ENCODE results near the gene SPTBN1. TPM values are rescaled to one million over a fixed set of nuclear protein-coding genes. Genes with fewer than 3 reads are reported as not detected.
A peak's percentile ranks its signal among the peaks of the same experiment; 100 is the strongest.
"Not testable (repeated sequence)": the region's sequence is repeated elsewhere in the genome, so short reads cannot be mapped to it uniquely, and the experiment has no call there.

The SPTBN1 gene
- total and polyA plus RNA-seq, 5 donors: 141 to 348 (median 331) TPM

DNA sequence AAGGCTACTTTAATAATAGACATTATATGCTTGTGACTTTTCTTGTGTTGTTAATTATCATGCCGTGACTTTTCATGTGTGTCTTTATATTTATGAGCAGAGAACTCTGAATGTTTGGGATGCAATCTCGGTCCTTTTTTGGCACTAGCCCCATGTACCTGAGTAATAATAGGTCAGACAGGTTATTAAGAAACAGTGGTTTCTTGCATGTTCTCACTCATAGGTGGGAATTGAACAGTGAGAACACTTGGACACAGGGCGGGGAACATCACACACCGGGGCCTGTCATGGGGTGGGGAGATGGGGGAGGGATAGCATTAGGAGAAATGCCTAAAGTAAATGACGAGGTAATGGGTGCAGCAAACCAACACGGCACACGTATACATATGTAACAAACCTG is 61.9 kb downstream of the SPTBN1 start:
- peaks cover 16% of the 10 kb centered on the region for H3K4me1 ChIP-seq (ENCODE audit: control insufficient read depth, insufficient read depth, low read length)
- DNase-seq; H3K27ac ChIP-seq (ENCODE audit: low read length); H3K4me3 ChIP-seq (ENCODE audit: low read length); intact Hi-C loops (cut with DNase I); H3K9me3 ChIP-seq (ENCODE audit: control insufficient read depth, low read length); H3K27me3 ChIP-seq (ENCODE audit: control insufficient read depth, insufficient read depth); ATAC-seq: not testable (repeated sequence)
- WGBS: 66% methylated on average over 7 of the region's 7 CpGs

DNA sequence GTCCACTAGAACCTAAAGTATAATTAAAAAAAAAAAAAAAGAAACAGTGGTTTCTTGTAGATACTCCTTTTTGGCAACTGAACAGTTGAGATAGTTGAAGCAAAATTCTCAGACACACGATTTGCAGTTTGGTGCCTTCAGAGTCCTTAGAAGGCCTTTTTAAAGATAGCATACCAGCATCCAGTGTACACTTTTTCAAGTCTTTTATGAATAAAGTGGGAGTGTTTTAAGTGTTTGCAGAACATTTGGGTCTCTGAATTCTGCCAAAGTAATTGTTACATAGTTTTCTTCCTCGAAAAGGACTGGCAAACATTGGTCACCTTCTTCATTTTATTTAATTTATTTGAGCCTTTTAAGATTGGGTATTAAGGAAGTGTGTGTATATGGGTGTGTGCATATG is 62.3 kb downstream of the SPTBN1 start:
- Histone ChIP-seq H3K27ac (ENCODE audit: low read length) (no peak overlapping the region), H3K27me3 (ENCODE audit: control insufficient read depth, insufficient read depth) (no peaks in the 10 kb centered on the region), H3K4me1 (ENCODE audit: control insufficient read depth, insufficient read depth, low read length) (peaks cover 16% of the 10 kb centered on the region), H3K9me3 (ENCODE audit: control insufficient read depth, low read length) (no peaks in the 10 kb centered on the region), H3K4me3 (ENCODE audit: low read length) (no peak overlapping the region)
- no peak for ATAC-seq
- DNase-seq: no peak
- intact Hi-C loops (cut with DNase I): no loop called here
- WGBS: 30% methylated on average over 2 of the region's 2 CpGs

DNA sequence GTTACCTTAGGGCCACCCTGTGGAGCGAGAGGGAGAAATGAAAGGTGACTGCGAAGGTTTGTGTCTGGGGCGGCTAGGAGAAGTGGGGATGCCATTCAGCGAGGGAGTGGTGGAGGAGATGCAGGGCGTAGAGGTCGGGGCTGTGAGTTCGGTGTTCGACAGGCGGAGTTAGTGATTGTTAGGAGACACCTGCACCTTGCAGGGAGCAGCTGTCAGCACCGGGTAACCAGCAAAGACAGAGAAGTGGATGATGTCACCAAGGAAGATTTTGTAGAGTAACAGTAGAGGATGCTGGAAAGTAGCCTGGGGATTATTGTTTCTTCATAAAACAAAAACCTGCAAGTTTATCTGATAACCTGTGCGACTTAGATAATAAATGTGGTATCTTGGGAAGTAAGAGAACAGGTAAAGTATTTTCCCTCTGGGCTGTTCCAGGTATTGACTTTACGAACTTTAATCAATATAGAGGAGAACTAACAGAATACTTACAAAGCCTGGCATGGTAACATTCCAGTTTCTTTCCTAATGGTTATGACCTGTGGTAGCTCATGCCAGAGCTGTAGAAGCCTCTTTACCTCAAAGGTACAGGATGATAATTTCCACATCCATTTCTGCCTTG is 63.8 kb downstream of the SPTBN1 start:
- peaks cover 22% of the 10 kb centered on the region for H3K4me1 ChIP-seq (ENCODE audit: control insufficient read depth, insufficient read depth, low read length)
- DNase-seq (no peak), ATAC-seq (no peak)
- H3K9me3 ChIP-seq (ENCODE audit: control insufficient read depth, low read length): no peaks in the 10 kb centered on the region
- 73% methylated on average over 12 of the region's 12 CpGs for WGBS
- no peaks in the 10 kb centered on the region for H3K27me3 ChIP-seq (ENCODE audit: control insufficient read depth, insufficient read depth)
- intact Hi-C loops (cut with DNase I): loop anchor here (2.0 to 10.0 kb wide), 4 partner anchors 89 to 185 kb away; no protein-coding TSS in a partner anchor
- no peak overlapping the region for H3K4me3 ChIP-seq (ENCODE audit: low read length)
- H3K27ac ChIP-seq (ENCODE audit: low read length): no peak overlapping the region

DNA sequence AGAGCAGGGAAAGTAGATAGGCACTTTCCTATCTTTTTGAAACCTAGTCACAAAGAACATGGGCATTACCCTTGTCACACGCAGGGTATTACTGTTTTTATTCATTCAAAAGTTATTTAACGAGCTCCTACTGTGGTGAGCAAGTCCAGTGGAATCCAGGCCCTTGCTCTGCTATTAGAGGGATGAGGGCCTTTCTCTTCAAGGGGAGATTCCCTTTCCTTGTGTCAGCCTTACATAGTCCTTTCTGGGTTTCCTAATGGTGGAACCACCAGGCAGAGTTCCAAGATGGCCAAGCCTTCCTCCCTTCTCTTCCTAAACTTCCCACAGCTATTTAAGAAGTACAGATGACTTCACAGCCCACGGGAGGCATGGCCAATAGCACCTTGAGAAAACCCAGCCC is 64.6 kb downstream of the SPTBN1 start:
- ATAC-seq (no peak), DNase-seq (no peak)
- Histone ChIP-seq H3K27ac (ENCODE audit: low read length) (no peak overlapping the region), H3K9me3 (ENCODE audit: control insufficient read depth, low read length) (no peaks in the 10 kb centered on the region), H3K4me1 (ENCODE audit: control insufficient read depth, insufficient read depth, low read length) (peaks cover 20% of the 10 kb centered on the region), H3K4me3 (ENCODE audit: low read length) (no peak overlapping the region), H3K27me3 (ENCODE audit: control insufficient read depth, insufficient read depth) (no peaks in the 10 kb centered on the region)
- WGBS: 65% methylated on average over 3 of the region's 3 CpGs
- intact Hi-C loops (cut with DNase I): loop anchor here (2.0 to 10.0 kb wide), 4 partner anchors 88 to 184 kb away; no protein-coding TSS in a partner anchor

DNA sequence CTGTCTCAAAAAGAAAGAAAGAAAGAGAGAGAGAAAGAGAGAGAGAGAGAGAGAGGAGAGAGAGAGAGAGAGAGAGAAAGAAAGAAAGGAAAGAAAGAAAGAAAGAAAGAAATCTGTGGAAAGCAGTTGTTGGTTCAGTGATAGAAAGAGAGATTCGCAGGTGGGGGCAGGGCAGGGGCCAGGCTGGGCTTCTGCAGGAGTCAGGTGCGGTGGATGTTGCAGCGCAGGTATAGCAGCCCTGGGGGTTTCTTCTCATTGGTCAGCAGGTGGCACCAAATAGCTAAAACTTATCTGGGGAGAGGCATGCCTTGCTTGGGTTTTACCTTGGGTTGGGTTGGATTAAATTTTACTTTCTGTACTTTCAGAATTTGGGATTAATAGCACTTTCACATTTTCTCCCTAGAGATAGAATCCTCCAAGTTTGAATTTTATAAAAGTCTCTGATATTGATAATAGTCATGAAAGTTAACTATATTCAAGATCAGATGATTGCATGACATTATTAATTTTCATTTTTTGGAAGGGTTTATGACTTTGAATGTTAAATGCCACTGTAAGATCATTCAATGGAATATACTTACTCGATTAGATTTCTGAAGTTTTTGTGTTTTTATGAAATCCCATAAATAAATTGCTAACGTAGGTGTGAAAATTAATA is 66.6 kb downstream of the SPTBN1 start:
- no peak for DNase-seq
- no peak overlapping the region for H3K27ac ChIP-seq (ENCODE audit: low read length)

DNA sequence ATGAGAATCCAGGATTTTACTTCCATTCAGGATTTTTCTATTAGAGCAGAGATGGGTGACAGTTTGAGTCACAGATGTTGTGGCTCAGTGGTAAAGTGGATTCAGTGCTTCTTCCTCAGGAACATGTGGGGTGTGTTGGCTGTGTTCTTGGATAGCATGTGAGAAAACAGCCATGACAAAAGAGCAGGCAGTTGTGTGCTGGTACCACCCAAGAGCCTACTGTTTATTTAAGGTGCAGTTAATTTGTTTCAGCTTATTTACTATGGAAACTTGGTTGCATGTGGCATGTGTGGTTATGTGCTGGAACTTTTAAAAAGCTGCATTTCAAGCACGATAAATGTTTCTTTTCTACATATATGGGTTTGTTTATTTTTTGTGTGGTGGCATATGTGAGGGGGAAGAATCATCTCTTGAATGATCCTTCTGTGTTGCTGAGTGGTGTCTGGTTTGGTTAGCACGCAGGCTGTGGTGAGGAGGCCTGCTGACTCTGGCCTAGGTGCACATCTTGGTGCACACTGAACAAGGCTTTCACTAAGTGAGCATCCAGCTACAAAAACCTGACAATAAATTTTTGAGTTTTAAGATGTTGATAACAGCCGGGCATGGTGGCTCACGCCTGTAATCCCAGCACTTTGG is 67.3 kb downstream of the SPTBN1 start:
- DNase-seq (no peak), ATAC-seq (no peak)
- Histone ChIP-seq H3K4me3 (ENCODE audit: low read length) (no peak overlapping the region), H3K4me1 (ENCODE audit: control insufficient read depth, insufficient read depth, low read length) (peaks cover 24% of the 10 kb centered on the region), H3K27me3 (ENCODE audit: control insufficient read depth, insufficient read depth) (no peaks in the 10 kb centered on the region), H3K9me3 (ENCODE audit: control insufficient read depth, low read length) (no peaks in the 10 kb centered on the region), H3K27ac (ENCODE audit: low read length) (peak overlapping the region; percentile 27)
- intact Hi-C loops (cut with DNase I): loop anchor here in 3 of 4 donors (10.0 kb wide), 3 partner anchors 111 to 181 kb away; no protein-coding TSS in a partner anchor
- 82% methylated on average over 4 of the region's 4 CpGs for WGBS

More for the DNA sequence above, 66.6 kb downstream of the SPTBN1 start:
- intact Hi-C loops (cut with DNase I): loop anchor here in 3 of 4 donors (10.0 kb wide), 3 partner anchors 112 to 182 kb away; no protein-coding TSS in a partner anchor
- 45% methylated on average over 5 of the region's 5 CpGs for WGBS
- Histone ChIP-seq H3K27me3 (ENCODE audit: control insufficient read depth, insufficient read depth) (no peaks in the 10 kb centered on the region), H3K4me3 (ENCODE audit: low read length) (no peak overlapping the region), H3K9me3 (ENCODE audit: control insufficient read depth, low read length) (no peaks in the 10 kb centered on the region), H3K4me1 (ENCODE audit: control insufficient read depth, insufficient read depth, low read length) (peaks cover 24% of the 10 kb centered on the region)
- peak in 1 of 2 donors; percentile 51 for ATAC-seq

DNA sequence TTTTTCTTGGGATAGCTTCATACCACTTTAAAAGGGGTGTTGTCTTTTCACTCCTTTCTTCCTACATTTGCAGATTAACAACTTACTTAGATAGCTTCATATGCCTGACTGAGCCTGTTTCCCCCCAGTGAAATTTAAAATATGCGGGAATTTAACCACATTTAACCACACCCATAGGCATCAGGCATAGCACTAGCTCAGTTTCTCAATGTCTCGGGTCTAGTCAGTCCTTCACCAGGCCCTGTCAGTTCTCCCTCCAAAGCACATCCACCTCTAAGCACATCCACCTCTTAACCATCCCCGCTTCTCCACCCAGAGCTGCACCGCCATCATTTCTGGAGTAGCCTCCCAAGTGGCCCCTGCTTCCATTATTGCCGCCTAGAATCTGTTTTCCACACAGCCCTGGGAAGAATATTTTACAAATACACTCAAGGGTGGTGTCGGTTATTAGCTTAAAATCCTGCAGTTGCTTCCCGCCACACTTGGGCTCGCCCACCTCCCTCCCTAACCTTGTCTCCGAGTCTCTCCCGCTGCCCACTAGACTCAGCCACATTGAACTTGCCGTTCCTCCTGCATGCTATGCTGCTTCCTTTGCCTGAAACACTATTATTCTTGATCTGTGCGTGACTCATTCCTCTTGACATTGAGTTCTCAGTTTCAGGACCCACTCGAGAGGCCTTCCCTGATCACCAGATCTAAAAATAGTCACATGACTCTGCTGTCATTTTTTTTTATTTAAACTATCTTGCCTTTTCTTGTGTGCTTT is 68.3 kb downstream of the SPTBN1 start:
- peak; percentile 54 to 82 for ATAC-seq
- Histone ChIP-seq H3K9me3 (ENCODE audit: control insufficient read depth, low read length) (no peaks in the 10 kb centered on the region), H3K27me3 (ENCODE audit: control insufficient read depth, insufficient read depth) (no peaks in the 10 kb centered on the region), H3K4me1 (ENCODE audit: control insufficient read depth, insufficient read depth, low read length) (peaks cover 22% of the 10 kb centered on the region), H3K27ac (ENCODE audit: low read length) (peak overlapping the region; percentile 79), H3K4me3 (ENCODE audit: low read length) (no peak overlapping the region)
- no peak for DNase-seq
- WGBS: 52% methylated on average over 13 of the region's 13 CpGs
- intact Hi-C loops (cut with DNase I): loop anchor here in 3 of 4 donors (10.0 kb wide), 3 partner anchors 110 to 180 kb away; no protein-coding TSS in a partner anchor

DNA sequence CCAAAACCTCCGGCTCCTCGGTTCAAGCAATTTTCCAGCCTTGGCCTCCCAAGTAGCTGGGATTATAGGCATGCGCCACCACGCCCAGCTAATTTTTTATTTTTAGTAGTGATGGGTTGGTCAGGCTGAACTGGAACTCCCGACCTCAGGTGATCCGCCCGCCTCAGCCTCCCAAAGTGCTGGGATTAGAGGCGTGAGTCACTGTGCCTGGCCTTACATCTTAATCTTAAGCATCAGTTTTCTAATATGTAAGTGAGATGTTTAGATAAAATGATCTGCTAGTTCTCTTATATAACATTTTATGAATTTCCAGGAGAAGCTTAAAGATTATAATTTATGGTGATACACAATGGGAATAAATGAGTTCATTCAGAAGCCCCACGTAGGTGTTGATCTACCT is 69.2 kb downstream of the SPTBN1 start:
- ATAC-seq (no peak), DNase-seq (no peak)
- Histone ChIP-seq H3K4me3 (ENCODE audit: low read length) (no peak overlapping the region), H3K4me1 (ENCODE audit: control insufficient read depth, insufficient read depth, low read length) (peaks cover 19% of the 10 kb centered on the region), H3K27ac (ENCODE audit: low read length) (peak overlapping the region; percentile 7), H3K9me3 (ENCODE audit: control insufficient read depth, low read length) (no peaks in the 10 kb centered on the region), H3K27me3 (ENCODE audit: control insufficient read depth, insufficient read depth) (no peaks in the 10 kb centered on the region)
- 91% methylated on average over 9 of the region's 9 CpGs for WGBS
- intact Hi-C loops (cut with DNase I): loop anchor here in 3 of 4 donors (10.0 kb wide), 3 partner anchors 109 to 179 kb away; no protein-coding TSS in a partner anchor

DNA sequence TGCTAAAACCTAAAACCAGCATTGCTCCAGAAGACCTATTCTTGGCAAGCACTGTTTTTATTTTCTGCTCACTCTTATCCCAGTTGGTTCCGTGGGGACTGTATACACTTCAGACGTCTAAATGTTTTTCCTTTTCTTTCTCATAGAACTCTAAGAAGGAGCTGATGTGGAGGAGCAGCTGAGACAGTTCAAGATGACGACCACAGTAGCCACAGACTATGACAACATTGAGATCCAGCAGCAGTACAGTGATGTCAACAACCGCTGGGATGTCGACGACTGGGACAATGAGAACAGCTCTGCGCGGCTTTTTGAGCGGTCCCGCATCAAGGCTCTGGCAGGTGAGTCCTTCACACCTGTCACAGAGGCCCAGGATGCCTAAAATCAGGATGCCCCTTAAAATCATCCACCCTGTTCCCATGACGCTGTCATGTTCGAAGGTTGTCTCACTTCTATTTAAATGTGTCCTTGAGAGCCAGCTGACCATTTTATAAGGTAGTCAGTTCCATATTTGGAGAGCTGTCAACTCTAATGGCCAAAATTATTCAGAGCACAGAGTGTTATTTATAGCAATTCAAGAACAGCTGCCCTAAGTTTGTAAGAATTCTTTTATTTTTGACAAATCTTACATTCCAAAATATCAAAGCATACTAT is 70.2 kb downstream of the SPTBN1 start:
- no peak for DNase-seq
- Histone ChIP-seq H3K27me3 (ENCODE audit: control insufficient read depth, insufficient read depth) (no peaks in the 10 kb centered on the region), H3K4me1 (ENCODE audit: control insufficient read depth, insufficient read depth, low read length) (peaks cover 14% of the 10 kb centered on the region), H3K27ac (ENCODE audit: low read length) (peak overlapping the region; percentile 87), H3K9me3 (ENCODE audit: control insufficient read depth, low read length) (no peaks in the 10 kb centered on the region), H3K4me3 (ENCODE audit: low read length) (no peak overlapping the region)
- no peak for ATAC-seq
- intact Hi-C loops (cut with DNase I): loop anchor here in 3 of 4 donors (10.0 kb wide), 3 partner anchors 108 to 178 kb away; no protein-coding TSS in a partner anchor
- 60% methylated on average over 12 of the region's 12 CpGs for WGBS

DNA sequence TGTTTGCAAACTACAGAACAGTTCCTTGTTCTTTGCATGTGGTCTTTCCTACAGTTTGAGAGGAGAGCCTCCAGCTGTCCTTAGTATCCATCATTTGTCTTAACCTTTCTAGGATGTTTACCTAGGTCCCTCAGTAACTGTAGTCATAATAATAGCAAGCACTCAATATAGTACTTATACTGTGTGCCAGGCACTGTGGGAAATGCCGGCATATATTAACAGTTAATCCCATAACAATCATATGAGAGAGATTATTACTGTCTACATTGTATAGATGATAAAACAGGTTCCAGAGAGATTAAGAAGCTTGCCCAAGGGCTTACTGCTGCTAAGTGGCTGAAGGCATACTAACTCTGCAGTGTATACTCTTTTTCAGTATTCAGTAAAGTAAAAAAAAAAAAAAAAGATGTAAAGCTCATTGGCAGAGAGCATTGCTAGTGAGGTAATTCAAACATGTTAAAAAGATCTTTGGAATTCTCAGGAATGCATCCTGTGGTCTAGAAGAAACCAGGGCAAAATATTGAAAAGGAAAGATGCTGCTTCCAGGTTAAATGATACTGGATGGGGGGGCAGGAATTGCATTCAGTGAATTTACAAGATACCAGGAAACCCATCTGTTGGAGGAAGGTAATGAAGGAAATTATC is 72.3 kb downstream of the SPTBN1 start:
- Histone ChIP-seq H3K27ac (ENCODE audit: low read length) (no peak overlapping the region), H3K27me3 (ENCODE audit: control insufficient read depth, insufficient read depth) (no peaks in the 10 kb centered on the region), H3K4me1 (ENCODE audit: control insufficient read depth, insufficient read depth, low read length) (peaks cover 17% of the 10 kb centered on the region), H3K9me3 (ENCODE audit: control insufficient read depth, low read length) (no peaks in the 10 kb centered on the region), H3K4me3 (ENCODE audit: low read length) (no peak overlapping the region)
- DNase-seq (no peak), ATAC-seq (no peak)
- 46% methylated on average over 1 of the region's 1 CpG for WGBS
- intact Hi-C loops (cut with DNase I): loop anchor here in 3 of 4 donors (10.0 kb wide), 3 partner anchors 106 to 176 kb away; no protein-coding TSS in a partner anchor
